WTC11 (cell line): ENCODE results near the gene GGA2.

Source experiments
- AFF4 ChIP-seq: sonication (generic); formaldehyde crosslinking; IDR thresholded peaks from 2 replicates; pipeline ENCODE4 v1.8.1; 2023; ENCODE audit warnings: mild to moderate bottlenecking, missing genetic modification reagents, borderline replicate concordance
- CREB1 ChIP-seq: sonication (generic); formaldehyde crosslinking; IDR thresholded peaks from 2 replicates; pipeline ENCODE4 v1.8.0; 2023; ENCODE audit warnings: mild to moderate bottlenecking, missing genetic modification reagents
- CTCF ChIP-seq: fragments of 200-600 bp; IDR thresholded peaks from 2 replicates; pipeline ENCODE4 v1.8.0; 2022; ENCODE audit warnings: antibody characterized with exemption
- E2F4 ChIP-seq: sonication (generic); formaldehyde crosslinking; IDR thresholded peaks from 2 replicates; pipeline ENCODE4 v1.8.1; 2022; ENCODE audit warnings: low read depth, mild to moderate bottlenecking, moderate library complexity, missing genetic modification reagents, borderline replicate concordance
- MAX ChIP-seq: sonication (generic); formaldehyde crosslinking; IDR thresholded peaks from 2 replicates; pipeline ENCODE4 v1.8.0; 2022; ENCODE audit warnings: mild to moderate bottlenecking, missing genetic modification reagents
- NFYB ChIP-seq: sonication (generic); formaldehyde crosslinking; conservative IDR thresholded peaks from 2 replicates; pipeline ENCODE4 v1.8.0; 2022; ENCODE audit warnings: low read depth, missing genetic modification reagents
- NR3C1 ChIP-seq: sonication (generic); formaldehyde crosslinking; conservative IDR thresholded peaks from 2 replicates; pipeline ENCODE4 v1.8.1; 2023; ENCODE audit warnings: low read depth, mild to moderate bottlenecking, missing genetic modification reagents
- PRDM15 ChIP-seq: sonication (generic); formaldehyde crosslinking; IDR thresholded peaks from 2 replicates; pipeline ENCODE4 v1.8.0; 2022; ENCODE audit warnings: missing genetic modification reagents
- SOX15 ChIP-seq: fragments of 250-450 bp; sonication (Bioruptor Pico); IDR thresholded peaks from 2 replicates; pipeline ENCODE4 v1.9.0; 2021; ENCODE audit warnings: mild to moderate bottlenecking
- USF2 ChIP-seq: sonication (generic); formaldehyde crosslinking; IDR thresholded peaks from 2 replicates; pipeline ENCODE4 v1.8.1; 2023; ENCODE audit warnings: mild to moderate bottlenecking, missing genetic modification reagents, moderate library complexity
- ZNF121 ChIP-seq: sonication (generic); formaldehyde crosslinking; IDR thresholded peaks from 2 replicates; pipeline ENCODE4 v1.8.0; 2023; ENCODE audit warnings: missing genetic modification reagents
- ZNF416 ChIP-seq: fragments of 250-450 bp; sonication (Bioruptor Pico); IDR thresholded peaks from 2 replicates; pipeline ENCODE4 v1.9.0; 2021; ENCODE audit warnings: mild to moderate bottlenecking, inconsistent platforms

- no peak for TF ChIP-seq CTCF
- no peak for TF ChIP-seq CREB1 (CRISPR knock-in tag)
- no peak for TF ChIP-seq AFF4
- no peak for TF ChIP-seq USF2 (CRISPR knock-in tag)
- no peak for TF ChIP-seq PRDM15 (CRISPR knock-in tag)
- no peak for TF ChIP-seq ZNF416 (CRISPR knock-in tag)
- no peak for TF ChIP-seq SOX15 (CRISPR knock-in tag)
- no peak for TF ChIP-seq E2F4 (CRISPR knock-in tag)
- no peak for TF ChIP-seq NFYB (CRISPR knock-in tag)
- TF ChIP-seq ZNF121 (CRISPR knock-in tag) = no peak
- TF ChIP-seq MAX (CRISPR knock-in tag) = no peak
- TF ChIP-seq NR3C1 (CRISPR knock-in tag) = no peak
Measured at GRCh38 chr16:23512168-23512695, 1.9 kb upstream of the GGA2 start.
